ENCODE data around the gene FES. TPM values are rescaled to one million over a fixed set of nuclear protein-coding genes. Genes with fewer than 3 reads are reported as not detected.

The FES gene
- total and polyA plus RNA-seq, 4 donors, result 11.6 to 68.3 (median 33.1) TPM

GRCh38 chr15:90939756-90940155 is 55.5 kb downstream of the FES start:
- intact Hi-C loops (cut with DNase I), result no loop called here
- Histone ChIP-seq H3K27ac (ENCODE audit: low read depth in 1 of 2, low read length in 2 of 2) (no peak overlapping the region), H3K36me3 (ENCODE audit: control insufficient read depth in 1 of 2, insufficient read depth in 2 of 2, low read length in 1 of 2) (peaks cover 3 to 14% of the 10 kb centered on the region in 2 donors), H3K27me3 (ENCODE audit: control insufficient read depth in 1 of 2, insufficient read depth in 2 of 2, low read length in 1 of 2) (no peaks in the 10 kb centered on the region), H3K4me1 (ENCODE audit: control insufficient read depth in 1 of 2, insufficient read depth in 2 of 2, low read length in 2 of 2) (peaks cover 0 to 6% of the 10 kb centered on the region in 2 donors), H3K9me3 (ENCODE audit: control insufficient read depth, low read length) (no peaks in the 10 kb centered on the region), H3K4me3 (ENCODE audit: low read length in 2 of 2) (no peak overlapping the region)
- ATAC-seq (ENCODE audit: low FRiP score) (no peak), DNase-seq (no peak)
- 83 to 96% methylated on average over 7 of the region's 7 CpGs for WGBS, 2 donors

- Histone ChIP-seq H3K4me3 (ENCODE audit: low read length in 2 of 2) (no peak overlapping the region), H3K36me3 (ENCODE audit: control insufficient read depth in 1 of 2, insufficient read depth in 2 of 2, low read length in 1 of 2) (peaks cover 3 to 14% of the 10 kb centered on the region in 2 donors)
- no peak for ATAC-seq (ENCODE audit: low FRiP score)
Observed at GRCh38 chr15:90941038-90941437, 56.7 kb downstream of the FES start.

GRCh38 chr15:90942354-90943120 is 58.2 kb downstream of the FES start:
- Histone ChIP-seq H3K4me3 (ENCODE audit: low read length in 2 of 2) (no peak overlapping the region), H3K36me3 (ENCODE audit: control insufficient read depth in 1 of 2, insufficient read depth in 2 of 2, low read length in 1 of 2) (peaks cover 3 to 19% of the 10 kb centered on the region in 2 donors), H3K27ac (ENCODE audit: low read depth in 1 of 2, low read length in 2 of 2) (no peak overlapping the region), H3K9me3 (ENCODE audit: control insufficient read depth, low read length) (no peaks in the 10 kb centered on the region), H3K4me1 (ENCODE audit: control insufficient read depth in 1 of 2, insufficient read depth in 2 of 2, low read length in 2 of 2) (no peaks in the 10 kb centered on the region), H3K27me3 (ENCODE audit: control insufficient read depth in 1 of 2, insufficient read depth in 2 of 2, low read length in 1 of 2) (no peaks in the 10 kb centered on the region)
- no peak for ATAC-seq (ENCODE audit: low FRiP score)
- peak in 1 of 2 donors; percentile 57 for DNase-seq
- WGBS, 2 donors, result 89 to 91% methylated on average over 12 of the region's 12 CpGs
- intact Hi-C loops (cut with DNase I), result no loop called here

More at GRCh38 chr15:90941038-90941437, 56.7 kb downstream of the FES start:
- no peak overlapping the region for H3K27ac ChIP-seq (ENCODE audit: low read depth in 1 of 2, low read length in 2 of 2)
- DNase-seq, result no peak
- intact Hi-C loops (cut with DNase I), result no loop called here
- H3K9me3 ChIP-seq (ENCODE audit: control insufficient read depth, low read length), result no peaks in the 10 kb centered on the region
- H3K27me3 ChIP-seq (ENCODE audit: control insufficient read depth in 1 of 2, insufficient read depth in 2 of 2, low read length in 1 of 2), result no peaks in the 10 kb centered on the region
- WGBS, 2 donors, result 97 to 99% methylated on average over 4 of the region's 4 CpGs
- H3K4me1 ChIP-seq (ENCODE audit: control insufficient read depth in 1 of 2, insufficient read depth in 2 of 2, low read length in 2 of 2), result peaks cover 0 to 4% of the 10 kb centered on the region in 2 donors

- no peak for ATAC-seq (ENCODE audit: low FRiP score)
- 94 to 97% methylated on average over 7 of the region's 7 CpGs for WGBS, 2 donors
- intact Hi-C loops (cut with DNase I), result no loop called here
- Histone ChIP-seq H3K27me3 (ENCODE audit: control insufficient read depth in 1 of 2, insufficient read depth in 2 of 2, low read length in 1 of 2) (no peaks in the 10 kb centered on the region), H3K4me3 (ENCODE audit: low read length in 2 of 2) (no peak overlapping the region), H3K9me3 (ENCODE audit: control insufficient read depth, low read length) (no peaks in the 10 kb centered on the region), H3K27ac (ENCODE audit: low read depth in 1 of 2, low read length in 2 of 2) (no peak overlapping the region), H3K36me3 (ENCODE audit: control insufficient read depth in 1 of 2, insufficient read depth in 2 of 2, low read length in 1 of 2) (peaks cover 3 to 25% of the 10 kb centered on the region in 2 donors), H3K4me1 (ENCODE audit: control insufficient read depth in 1 of 2, insufficient read depth in 2 of 2, low read length in 2 of 2) (no peaks in the 10 kb centered on the region)
- DNase-seq, result peak in 1 of 2 donors; percentile 15
Observed at GRCh38 chr15:90945091-90945490, 60.8 kb downstream of the FES start.

Other genes starting within 250 kb of the FES start
- 1 to 10 TPM in 1 of 2 donors, under 1 TPM in 1; 0.94 to 3.2 TPM for gene BLM, start 167.2 kb upstream of the FES start, total RNA-seq
- 1 to 10 TPM in 1 of 2 donors, not detected in 1; 1.5 TPM for gene BLM, start 167.2 kb upstream of the FES start, polyA plus RNA-seq
- 10 to 100 TPM; 62.3 to 65.8 TPM for gene FURIN, start 15.9 kb upstream of the FES start, total RNA-seq
- 10 to 100 TPM; 20.9 to 26.0 TPM for gene FURIN, start 15.9 kb upstream of the FES start, polyA plus RNA-seq
- gene MAN2A2, start 18.8 kb downstream of the FES start, total RNA-seq, result 10 to 100 TPM; 56.7 to 82.4 TPM
- gene MAN2A2, start 18.8 kb downstream of the FES start, polyA plus RNA-seq, result 10 to 100 TPM; 19.2 to 49.2 TPM
- gene HDDC3, start 48.0 kb downstream of the FES start, total RNA-seq, result 1 to 10 TPM; 7.3 to 7.7 TPM
- 10 to 100 TPM in 1 of 2 donors, 1 to 10 TPM in 1; 6.5 to 15.3 TPM for gene HDDC3, start 48.0 kb downstream of the FES start, polyA plus RNA-seq
- gene UNC45A, start 50.8 kb downstream of the FES start, total RNA-seq, result 10 to 100 TPM; 65.5 to 90.1 TPM
- gene UNC45A, start 50.8 kb downstream of the FES start, polyA plus RNA-seq, result 10 to 100 TPM; 34.6 to 96.7 TPM
- gene RCCD1, start 70.4 kb downstream of the FES start, total RNA-seq, result 10 to 100 TPM in 1 of 2 donors, 1 to 10 TPM in 1; 5.9 to 12.3 TPM
- 1 to 10 TPM; 3.9 to 8.2 TPM for gene RCCD1, start 70.4 kb downstream of the FES start, polyA plus RNA-seq
- 1 to 10 TPM; 7.7 to 8.1 TPM for gene PRC1, start 110.0 kb downstream of the FES start, total RNA-seq
- 1 to 10 TPM; 3.5 to 6.0 TPM for gene PRC1, start 110.0 kb downstream of the FES start, polyA plus RNA-seq
- gene VPS33B, start 138.1 kb downstream of the FES start, total RNA-seq, result 10 to 100 TPM; 13.4 to 14.3 TPM
- 10 to 100 TPM in 1 of 2 donors, 1 to 10 TPM in 1; 4.8 to 14.8 TPM for gene VPS33B, start 138.1 kb downstream of the FES start, polyA plus RNA-seq
- gene SV2B, start 215.8 kb downstream of the FES start, total RNA-seq, result 1 to 10 TPM; 2.5 to 6.4 TPM
- gene SV2B, start 215.8 kb downstream of the FES start, polyA plus RNA-seq, result not detected